Left lung (tissue), 10 donors: ENCODE data around the gene HK2. TPM values are rescaled to one million over a fixed set of nuclear protein-coding genes. Genes with fewer than 3 reads are reported as not detected.
"Not testable (repeated sequence)": the region's sequence is repeated elsewhere in the genome, so short reads cannot be mapped to it uniquely, and the experiment has no call there.

ENCODE experiments used
- ATAC-seq: fragments of 200-7000 bp; cut with Tn5 transposase; one replicate; pipeline ENCODE4 v1.9.1; 2020; ENCODE audit warnings: moderate library complexity
- DNase-seq, 4 donors: peaks; one replicate each; pipeline ENCODE4 v3.0.0-alpha.2; 2013 to 2020
- H3K27ac ChIP-seq, 2 donors: fragments of 200-600 bp; sonication (generic) in 1 of 2; one replicate each; pipeline versions ENCODE4 v1.5.0 to v1.8.0; 2020 to 2021
- H3K27me3 ChIP-seq, 2 donors: fragments of 200-600 bp; sonication (generic) in 1 of 2; one replicate each; pipeline versions ENCODE4 v1.5.0 to v1.8.0; 2020 to 2021
- H3K36me3 ChIP-seq, 2 donors: fragments of 200-600 bp; sonication (generic) in 1 of 2; one replicate each; pipeline versions ENCODE4 v1.5.0 to v1.8.0; 2020 to 2021
- H3K4me1 ChIP-seq, 2 donors: fragments of 200-600 bp; one replicate each; pipeline ENCODE4 v1.8.0; 2021
- H3K4me3 ChIP-seq, 2 donors: fragments of 200-600 bp; sonication (generic) in 1 of 2; one replicate each; pipeline versions ENCODE4 v1.5.0 to v1.8.0; 2020 to 2021; ENCODE audit warnings: mild to moderate bottlenecking in 1 of 2
- H3K9me3 ChIP-seq, 2 donors: fragments of 200-600 bp; sonication (generic) in 1 of 2; one replicate each; pipeline versions ENCODE4 v1.5.0 to v1.8.0; 2020 to 2021
- intact Hi-C, 2 donors: fragments of 100-400 bp; cut with DNase I; formaldehyde crosslinking; loops; one replicate each; pipeline versions ENCODE4 v1.11.2 to v1.14.2; 2022
- polyA plus RNA-seq, 6 donors: library from polyadenylated mRNA; unstranded; fragments of 120-200 nt; gene quantifications; one replicate each; pipeline ENCODE4 v1.2.1, GENCODE V29; 2013; ENCODE audit not compliant: insufficient read length in 6 of 6
- total RNA-seq, 2 donors: library from RNA; stranded (reverse); fragmentation: NEBNext Ultra II Directional; extraction: Animal tissue kit (Norgen Biotek cat#: 25700); gene quantifications; one replicate each; pipeline ENCODE4 v1.2.1, GENCODE V29; 2021
- TF ChIP-seq, protein P1 (sequence below), 2 donors: fragments of 200-600 bp; sonication (generic) in 1 of 2; IDR thresholded peaks; one replicate each; pipeline versions ENCODE4 v1.5.0 to v1.8.0; 2021; ENCODE audit warnings: antibody characterized with exemption in 2 of 2
- donor health status: DM: no; HTN: yes; CAD: no.
- donor health status: DM: no; HTN: no; CAD: no.

HK2 gene
- total and polyA plus RNA-seq, 8 donors = 2.7 to 55.6 (median 4.6) TPM

DNA sequence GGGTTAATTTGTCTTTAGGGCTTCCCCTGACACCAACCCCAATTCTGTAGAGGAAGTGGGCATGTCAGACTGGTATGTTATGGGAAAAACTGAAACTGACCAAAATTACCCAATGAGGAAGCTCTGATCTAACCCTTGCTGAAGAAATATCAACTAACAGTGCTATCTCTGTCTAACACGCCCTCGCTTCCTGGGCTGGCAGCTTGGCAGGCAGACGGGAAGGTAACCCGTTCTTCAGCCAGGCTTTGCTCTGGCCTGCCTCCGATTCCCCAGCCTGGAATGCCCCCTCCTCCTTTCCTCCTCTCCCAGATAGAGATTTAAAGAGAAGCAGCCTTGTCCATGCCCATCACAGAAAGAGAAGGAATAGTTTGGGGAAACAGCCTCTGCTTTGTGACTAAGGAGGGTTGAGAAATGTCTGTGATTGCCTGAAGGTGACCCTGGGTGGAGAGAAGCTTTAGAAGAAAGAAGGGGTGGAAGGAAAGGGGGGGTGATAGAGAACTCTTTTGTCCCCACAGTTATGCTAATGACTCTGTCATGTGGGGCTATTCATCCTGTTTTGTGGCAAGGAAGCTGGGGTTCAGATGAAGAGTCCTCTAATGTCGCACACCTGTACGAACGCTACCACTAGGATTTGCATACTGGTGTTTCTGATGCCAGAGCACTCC, 15.4 kb downstream of the HK2 start:
- DNase-seq (peak in 2 of 4 donors; percentile 67 to 84), ATAC-seq (peak; percentile 44)
- H3K27ac ChIP-seq = peak overlapping the region; percentile 33 to 93
- H3K9me3 ChIP-seq = no peaks in the 10 kb centered on the region
- peaks cover 42 to 87% of the 10 kb centered on the region in 2 donors for H3K4me1 ChIP-seq
- TF ChIP-seq, protein P1, sequence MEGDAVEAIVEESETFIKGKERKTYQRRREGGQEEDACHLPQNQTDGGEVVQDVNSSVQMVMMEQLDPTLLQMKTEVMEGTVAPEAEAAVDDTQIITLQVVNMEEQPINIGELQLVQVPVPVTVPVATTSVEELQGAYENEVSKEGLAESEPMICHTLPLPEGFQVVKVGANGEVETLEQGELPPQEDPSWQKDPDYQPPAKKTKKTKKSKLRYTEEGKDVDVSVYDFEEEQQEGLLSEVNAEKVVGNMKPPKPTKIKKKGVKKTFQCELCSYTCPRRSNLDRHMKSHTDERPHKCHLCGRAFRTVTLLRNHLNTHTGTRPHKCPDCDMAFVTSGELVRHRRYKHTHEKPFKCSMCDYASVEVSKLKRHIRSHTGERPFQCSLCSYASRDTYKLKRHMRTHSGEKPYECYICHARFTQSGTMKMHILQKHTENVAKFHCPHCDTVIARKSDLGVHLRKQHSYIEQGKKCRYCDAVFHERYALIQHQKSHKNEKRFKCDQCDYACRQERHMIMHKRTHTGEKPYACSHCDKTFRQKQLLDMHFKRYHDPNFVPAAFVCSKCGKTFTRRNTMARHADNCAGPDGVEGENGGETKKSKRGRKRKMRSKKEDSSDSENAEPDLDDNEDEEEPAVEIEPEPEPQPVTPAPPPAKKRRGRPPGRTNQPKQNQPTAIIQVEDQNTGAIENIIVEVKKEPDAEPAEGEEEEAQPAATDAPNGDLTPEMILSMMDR (IDR thresholded peaks at IDR 0.05) = no peak
- intact Hi-C loops = no loop called here
- no peaks in the 10 kb centered on the region for H3K27me3 ChIP-seq
- no peak overlapping the region for H3K4me3 ChIP-seq
- H3K36me3 ChIP-seq = peaks cover 0 to 3% of the 10 kb centered on the region in 2 donors

DNA sequence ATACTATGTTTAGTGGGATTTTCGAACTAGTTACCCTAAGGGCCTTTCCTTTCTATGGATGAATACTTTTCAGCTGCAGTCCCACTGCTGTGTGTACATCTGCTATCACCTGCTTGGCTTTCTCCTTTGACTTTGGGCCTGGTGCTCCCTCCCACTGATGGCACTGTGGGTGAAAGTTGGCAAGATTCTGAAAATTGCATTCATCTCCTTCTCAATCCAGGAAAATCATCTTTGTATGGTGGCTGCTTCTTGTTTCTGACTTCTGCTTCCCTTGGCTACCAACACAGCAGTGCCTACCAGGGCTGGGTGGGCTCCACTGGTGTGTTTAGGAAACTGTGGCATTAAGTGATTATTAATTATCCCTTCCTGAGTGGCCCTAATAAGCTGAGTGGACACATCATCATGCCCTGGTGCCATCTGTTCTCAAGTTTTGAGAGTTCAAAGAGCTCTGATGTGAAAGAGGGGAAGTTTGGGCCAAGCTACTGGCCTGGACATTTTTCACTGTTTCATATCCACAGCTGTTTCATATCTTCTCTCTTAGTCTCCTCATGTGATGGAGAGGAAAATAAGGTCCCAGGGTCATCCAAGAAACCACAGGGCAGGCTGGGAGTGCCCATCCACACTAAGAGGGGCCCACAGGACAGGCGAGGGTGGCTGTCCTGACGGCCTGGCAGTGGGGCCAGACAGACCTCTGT, 16.7 kb downstream of the HK2 start:
- Histone ChIP-seq H3K4me3 (no peak overlapping the region), H3K4me1 (peaks cover 34 to 78% of the 10 kb centered on the region in 2 donors), H3K36me3 (peaks cover 0 to 16% of the 10 kb centered on the region in 2 donors), H3K27ac (peak overlapping the region in 1 of 2 donors; percentile 93), H3K9me3 (no peaks in the 10 kb centered on the region), H3K27me3 (no peaks in the 10 kb centered on the region)
- intact Hi-C loops = no loop called here
- DNase-seq = no peak
- TF ChIP-seq, protein P1 (IDR thresholded peaks at IDR 0.05) = no peak
- ATAC-seq = no peak

DNA sequence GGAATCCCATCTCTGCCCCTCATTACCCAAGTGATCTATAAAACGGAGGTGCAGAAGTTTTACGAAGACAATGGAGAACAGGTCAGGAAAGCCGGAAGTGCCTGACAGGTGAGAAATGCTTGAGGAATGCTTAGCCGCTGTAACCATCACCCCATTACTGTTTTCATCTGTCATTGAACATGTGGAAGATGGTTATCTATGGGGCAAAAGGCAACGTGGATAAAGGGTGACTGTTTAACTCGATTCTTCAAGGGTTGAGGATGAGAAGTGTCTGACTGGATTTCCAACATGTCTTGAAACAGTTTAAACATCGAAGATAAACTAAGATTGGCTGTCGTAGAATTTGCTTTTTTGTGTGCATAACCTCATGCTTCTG, 17.3 kb downstream of the HK2 start:
- ATAC-seq = no peak
- Histone ChIP-seq H3K36me3 (peaks cover 0 to 17% of the 10 kb centered on the region in 2 donors), H3K4me3 (no peak overlapping the region), H3K9me3 (no peaks in the 10 kb centered on the region), H3K4me1 (peaks cover 31 to 78% of the 10 kb centered on the region in 2 donors), H3K27ac (peak overlapping the region in 1 of 2 donors; percentile 93), H3K27me3 (no peaks in the 10 kb centered on the region)
- intact Hi-C loops = no loop called here
- TF ChIP-seq, protein P1 (IDR thresholded peaks at IDR 0.05) = no peak
- DNase-seq = no peak

DNA sequence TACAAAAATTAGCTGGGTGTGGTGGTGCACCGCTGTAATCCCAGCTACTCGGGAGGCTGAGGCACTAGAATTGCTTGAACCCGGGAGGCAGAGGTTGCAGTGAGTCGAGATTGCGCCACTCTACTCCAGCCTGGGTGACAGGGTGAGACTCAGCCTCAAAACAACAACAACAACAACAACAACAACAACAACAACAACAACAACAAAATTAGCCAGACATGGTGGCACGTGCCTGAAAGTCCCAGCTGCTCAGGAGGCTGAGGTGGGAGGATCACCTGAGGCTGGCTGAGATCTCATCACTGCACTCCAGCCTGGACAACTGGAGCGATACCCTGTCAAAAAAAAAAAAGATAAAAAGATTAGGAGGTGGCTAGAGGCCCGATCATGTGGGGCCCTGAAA, 19.4 kb downstream of the HK2 start:
- H3K9me3 ChIP-seq, DNase-seq, H3K4me3 ChIP-seq, H3K27me3 ChIP-seq, ATAC-seq, intact Hi-C loops, H3K27ac ChIP-seq: not testable (repeated sequence)
- Histone ChIP-seq H3K4me1 (peaks cover 19 to 68% of the 10 kb centered on the region in 2 donors), H3K36me3 (peaks cover 0 to 17% of the 10 kb centered on the region in 2 donors)

DNA sequence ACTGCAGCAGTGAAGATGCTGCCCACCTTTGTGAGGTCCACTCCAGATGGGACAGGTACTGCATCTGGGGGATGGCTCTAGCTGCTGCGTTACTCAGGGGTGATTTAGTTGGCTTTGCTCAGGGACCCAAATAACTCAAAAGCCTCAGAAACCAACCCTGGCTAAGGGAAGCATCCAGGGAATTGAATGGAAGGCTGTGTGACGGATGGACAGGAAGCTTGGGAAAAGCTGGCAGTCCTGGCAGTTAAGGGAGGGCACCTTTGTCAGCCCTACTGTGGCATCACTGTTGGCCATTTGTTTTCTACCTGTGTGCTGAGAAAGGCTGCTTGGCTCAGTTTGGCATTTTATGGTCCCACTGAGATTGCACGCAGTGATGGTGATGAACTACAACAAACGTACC, 20.5 kb downstream of the HK2 start:
- TF ChIP-seq, protein P1 (IDR thresholded peaks at IDR 0.05) = no peak
- no peak for ATAC-seq
- H3K4me3 ChIP-seq = no peak overlapping the region
- peaks cover 12 to 60% of the 10 kb centered on the region in 2 donors for H3K4me1 ChIP-seq
- intact Hi-C loops = no loop called here
- H3K36me3 ChIP-seq = peaks cover 0 to 17% of the 10 kb centered on the region in 2 donors
- DNase-seq = no peak
- no peak overlapping the region for H3K27ac ChIP-seq
- no peaks in the 10 kb centered on the region for H3K27me3 ChIP-seq
- H3K9me3 ChIP-seq = no peaks in the 10 kb centered on the region

- Histone ChIP-seq H3K36me3 (peaks cover 0 to 17% of the 10 kb centered on the region in 2 donors), H3K27ac (peak overlapping the region in 1 of 2 donors; percentile 56), H3K4me1 (peaks cover 8 to 53% of the 10 kb centered on the region in 2 donors)
- H3K4me3 ChIP-seq, H3K27me3 ChIP-seq, ATAC-seq, DNase-seq, H3K9me3 ChIP-seq, intact Hi-C loops: not testable (repeated sequence)
Observed at GRCh38 chr2:74855114-74855707, 21.3 kb downstream of the HK2 start.
